CD4-positive, alpha-beta memory T cell (primary cell): ENCODE data around the gene PTPN7. TPM values are rescaled to one million over a fixed set of nuclear protein-coding genes. Genes with fewer than 3 reads are reported as not detected.
"Not testable (repeated sequence)": the region's sequence is repeated elsewhere in the genome, so short reads cannot be mapped to it uniquely, and the experiment has no call there.

Experiments used
- CTCF ChIA-PET: fragments of 350-600 bp; sonication (Branson Sonifier 250); formaldehyde crosslinking; loops from one replicate; lab custom pipeline; 2021; ENCODE audit warnings: inconsistent platforms; ENCODE audit not compliant: partially characterized antibody; lab: Charles Lee
- POLR2A ChIA-PET: fragments of 350-600 bp; sonication (Branson Sonifier 250); formaldehyde crosslinking; loops from one replicate; lab custom pipeline; 2021; ENCODE audit not compliant: partially characterized antibody; lab: Charles Lee
- DNase-seq, 5 donors: peaks; one replicate each; pipeline versions ENCODE4 v3.0.0 to v3.0.0-alpha.2; 2020 to 2022; ENCODE audit warnings: mixed read lengths in 1 of 5
- H3K27ac ChIP-seq: one replicate; pipeline ENCODE4 v1.7.0; 2013; ENCODE audit warnings: low read depth, low read length
- H3K27me3 ChIP-seq: 2 replicates; pipeline ENCODE4 v1.7.0; 2013; ENCODE audit warnings: mild to moderate bottlenecking, low read length, moderate library complexity; ENCODE audit not compliant: insufficient read depth
- H3K36me3 ChIP-seq: 2 replicates; pipeline ENCODE4 v1.7.0; 2013; ENCODE audit warnings: mild to moderate bottlenecking, low read length, moderate library complexity; ENCODE audit not compliant: insufficient read depth
- H3K4me1 ChIP-seq: 2 replicates; pipeline ENCODE4 v1.7.0; 2013; ENCODE audit warnings: mild to moderate bottlenecking, low read length, moderate library complexity; ENCODE audit not compliant: insufficient read depth
- H3K4me3 ChIP-seq, 2 donors: one replicate each; pipeline ENCODE4 v1.7.0; 2013; ENCODE audit warnings: low read length in 2 of 2, mild to moderate bottlenecking in 1 of 2
- H3K9me3 ChIP-seq, 2 donors: one replicate each; pipeline ENCODE4 v1.7.0; 2013; ENCODE audit warnings: low read length in 2 of 2, control low read depth in 1 of 2; ENCODE audit not compliant: control insufficient read depth in 1 of 2
- H3K27ac Mint-ChIP-seq, 7 donors: one replicate each; pipeline ENCODE4 v1.8.0; 2020 to 2021; ENCODE audit warnings: mixed read lengths in 7 of 7, mild to moderate bottlenecking in 6 of 7, inconsistent platforms in 3 of 7, moderate library complexity in 3 of 7
- H3K27me3 Mint-ChIP-seq, 2 donors: one replicate each; pipeline ENCODE4 v1.8.0; 2020 to 2021; ENCODE audit warnings: mixed read lengths in 2 of 2
- H3K36me3 Mint-ChIP-seq, 2 donors: one replicate each; pipeline ENCODE4 v1.8.0; 2020 to 2021; ENCODE audit warnings: mixed read lengths in 2 of 2, inconsistent platforms in 1 of 2, mild to moderate bottlenecking in 1 of 2
- H3K4me1 Mint-ChIP-seq, 4 donors: one replicate each; pipeline ENCODE4 v1.8.0; 2020 to 2021; ENCODE audit warnings: mixed read lengths in 4 of 4, mild to moderate bottlenecking in 1 of 4
- H3K4me3 Mint-ChIP-seq, 8 donors: one replicate each; pipeline ENCODE4 v1.8.0; 2020 to 2021; ENCODE audit warnings: mixed read lengths in 8 of 8, mild to moderate bottlenecking in 7 of 8, moderate library complexity in 6 of 8, inconsistent platforms in 3 of 8
- H3K9me3 Mint-ChIP-seq, 8 donors: one replicate each; pipeline ENCODE4 v1.8.0; 2020 to 2021; ENCODE audit warnings: mixed read lengths in 8 of 8, mild to moderate bottlenecking in 5 of 8, inconsistent platforms in 3 of 8, moderate library complexity in 1 of 8
- intact Hi-C: fragments of 100-400 bp; cut with micrococcal nuclease; formaldehyde crosslinking; loops from one replicate; pipeline ENCODE4 v1.15.1; 2023
- polyA plus RNA-seq, 2 donors: library from polyadenylated mRNA; unstranded; fragments of 300-500 nt; fragmentation: Illumina TruSeq; gene quantifications; one replicate each; pipeline ENCODE4 v1.2.3, GENCODE V29; 2021
- total RNA-seq, 2 experiments: library from RNA; stranded (reverse); gene quantifications; one replicate each; pipeline ENCODE4 v1.2.3, GENCODE V29; 2021

PTPN7 gene
- total and polyA plus RNA-seq, 4 experiments from 2014 or later: 50.5 to 84.1 (median 68.0) TPM

- H3K27ac Mint-ChIP-seq: no peak overlapping the region
- Histone ChIP-seq H3K27me3 (no peaks in the 10 kb centered on the region), H3K4me1 (peaks cover 5% of the 10 kb centered on the region), H3K4me3 (no peak overlapping the region), H3K27ac (no peak overlapping the region), H3K9me3 (no peaks in the 10 kb centered on the region), H3K36me3 (no peaks in the 10 kb centered on the region)
- no peaks in the 10 kb centered on the region for H3K9me3 Mint-ChIP-seq
- H3K36me3 Mint-ChIP-seq: no peaks in the 10 kb centered on the region
- CTCF ChIA-PET: no interaction called here
- H3K27me3 Mint-ChIP-seq: no peaks in the 10 kb centered on the region
- POLR2A ChIA-PET: interaction anchor here (2.1 kb wide), 1 partner anchor 10 kb away, joined by 6 read pairs; no protein-coding TSS in a partner anchor
- H3K4me1 Mint-ChIP-seq: peaks cover 0 to 15% (median 6%) of the 10 kb centered on the region in 4 donors
- intact Hi-C loops: no loop called here
- DNase-seq: no peak
- H3K4me3 Mint-ChIP-seq: no peak overlapping the region
Measured at GRCh38 chr1:202172015-202172355, 11.6 kb upstream of the PTPN7 start.

GRCh38 chr1:202171292-202172014 is 11.1 kb upstream of the PTPN7 start:
- Histone ChIP-seq H3K4me3 (no peak overlapping the region), H3K36me3 (no peaks in the 10 kb centered on the region), H3K27me3 (no peaks in the 10 kb centered on the region), H3K4me1 (peaks cover 9% of the 10 kb centered on the region), H3K27ac (no peak overlapping the region), H3K9me3 (no peaks in the 10 kb centered on the region)
- no peaks in the 10 kb centered on the region for H3K9me3 Mint-ChIP-seq
- DNase-seq: no peak
- ChIA-PET CTCF (interaction anchor here (0.8 to 1.7 kb wide), 3 partner anchors 9 to 21 kb away, joined by 3 to 5 read pairs (median 3); no protein-coding TSS in a partner anchor), POLR2A (interaction anchor here (2.1 kb wide), 1 partner anchor 9 kb away, joined by 6 read pairs; no protein-coding TSS in a partner anchor)
- intact Hi-C loops: no loop called here
- no peaks in the 10 kb centered on the region for H3K27me3 Mint-ChIP-seq
- H3K27ac Mint-ChIP-seq: no peak overlapping the region
- H3K36me3 Mint-ChIP-seq: no peaks in the 10 kb centered on the region
- H3K4me1 Mint-ChIP-seq: peaks cover 3 to 18% (median 10%) of the 10 kb centered on the region in 4 donors
- H3K4me3 Mint-ChIP-seq: no peak overlapping the region

- H3K36me3 Mint-ChIP-seq: no peaks in the 10 kb centered on the region
- no peaks in the 10 kb centered on the region for H3K36me3 ChIP-seq
- intact Hi-C loops: no loop called here
- no peaks in the 10 kb centered on the region for H3K27me3 Mint-ChIP-seq
- no peak overlapping the region for H3K27ac ChIP-seq
- H3K9me3 ChIP-seq: no peaks in the 10 kb centered on the region
- ChIA-PET CTCF (interaction anchor here (0.8 to 2.7 kb wide), 5 partner anchors 8 to 22 kb away, joined by 3 to 10 read pairs (median 3); partner anchors contain the start of gene PTPN7), POLR2A (interaction anchor here (1.4 to 2.1 kb wide), 2 partner anchors 8 to 11 kb away, joined by 3 to 6 read pairs; no protein-coding TSS in a partner anchor)
- peaks cover 3 to 26% (median 16%) of the 10 kb centered on the region in 4 donors for H3K4me1 Mint-ChIP-seq
- H3K4me1 ChIP-seq: peaks cover 17% of the 10 kb centered on the region
- no peak overlapping the region for H3K4me3 ChIP-seq
- no peak overlapping the region for H3K4me3 Mint-ChIP-seq
- no peak for DNase-seq
- H3K27ac Mint-ChIP-seq: peak overlapping the region in 1 of 7 donors; percentile 24
- no peaks in the 10 kb centered on the region for H3K27me3 ChIP-seq
- H3K9me3 Mint-ChIP-seq: no peaks in the 10 kb centered on the region
Measured at GRCh38 chr1:202170726-202171125, 10.3 kb upstream of the PTPN7 start.

- Mint-ChIP-seq H3K9me3 (no peaks in the 10 kb centered on the region), H3K27ac (no peak overlapping the region), H3K27me3 (no peaks in the 10 kb centered on the region), H3K4me1 (peaks cover 13 to 44% (median 31%) of the 10 kb centered on the region in 4 donors), H3K36me3 (no peaks in the 10 kb centered on the region), H3K4me3 (no peak overlapping the region)
- no peaks in the 10 kb centered on the region for H3K36me3 ChIP-seq
- no peaks in the 10 kb centered on the region for H3K27me3 ChIP-seq
- no peak for DNase-seq
- H3K4me1 ChIP-seq: peaks cover 35% of the 10 kb centered on the region
- no peak overlapping the region for H3K4me3 ChIP-seq
- no peak overlapping the region for H3K27ac ChIP-seq
- no peaks in the 10 kb centered on the region for H3K9me3 ChIP-seq
- ChIA-PET POLR2A (no interaction called here), CTCF (interaction anchor here (1.0 to 2.7 kb wide), 2 partner anchors 14 to 16 kb away, joined by 4 to 10 read pairs; no protein-coding TSS in a partner anchor)
- intact Hi-C loops: no loop called here
Measured at GRCh38 chr1:202168861-202169260, 8.5 kb upstream of the PTPN7 start.

GRCh38 chr1:202167708-202168415 is 7.5 kb upstream of the PTPN7 start:
- intact Hi-C loops: no loop called here
- H3K4me1 Mint-ChIP-seq: peaks cover 19 to 54% (median 38%) of the 10 kb centered on the region in 4 donors
- no peak overlapping the region for H3K4me3 Mint-ChIP-seq
- ChIA-PET POLR2A (no interaction called here), CTCF (interaction anchor here (0.8 kb wide), 1 partner anchor 13 kb away, joined by 3 read pairs; no protein-coding TSS in a partner anchor)
- peaks cover 45% of the 10 kb centered on the region for H3K4me1 ChIP-seq
- no peaks in the 10 kb centered on the region for H3K9me3 Mint-ChIP-seq
- H3K27me3 ChIP-seq: no peaks in the 10 kb centered on the region
- no peak overlapping the region for H3K27ac ChIP-seq
- no peak overlapping the region for H3K27ac Mint-ChIP-seq
- H3K36me3 ChIP-seq: no peaks in the 10 kb centered on the region
- no peak for DNase-seq
- no peak overlapping the region for H3K4me3 ChIP-seq
- no peaks in the 10 kb centered on the region for H3K27me3 Mint-ChIP-seq
- no peaks in the 10 kb centered on the region for H3K9me3 ChIP-seq
- peaks cover 0 to under 1% of the 10 kb centered on the region in 2 donors for H3K36me3 Mint-ChIP-seq

GRCh38 chr1:202167054-202167453 is 6.7 kb upstream of the PTPN7 start:
- POLR2A ChIA-PET: interaction anchor here (2.5 kb wide), 1 partner anchor 23 kb away, joined by 10 read pairs; the partner anchor contains the start of gene ARL8A
- H3K36me3 ChIP-seq, H3K27ac ChIP-seq, H3K9me3 Mint-ChIP-seq, H3K36me3 Mint-ChIP-seq, H3K9me3 ChIP-seq, intact Hi-C loops, H3K27me3 Mint-ChIP-seq, H3K4me3 ChIP-seq, H3K27me3 ChIP-seq, DNase-seq: not testable (repeated sequence)
- Mint-ChIP-seq H3K27ac (peak overlapping the region in 4 of 7 donors; percentile 29 to 74 (median 41)), H3K4me3 (peak overlapping the region in 2 of 8 donors; percentile 21 to 36), H3K4me1 (peaks cover 27 to 62% (median 46%) of the 10 kb centered on the region in 4 donors)
- CTCF ChIA-PET: interaction anchor here (0.8 kb wide), 1 partner anchor 12 kb away, joined by 3 read pairs; no protein-coding TSS in a partner anchor
- peaks cover 53% of the 10 kb centered on the region for H3K4me1 ChIP-seq
